KOPT-K1 (cell line): ENCODE results near the gene ADCY7.
A peak's percentile ranks its signal among the peaks of the same experiment; 100 is the strongest.

Experiments
- H3K27ac ChIP-seq: fragments of 200-600 bp; sonication (generic); 2 replicates; pipeline ENCODE4 v1.5.1; 2016; ENCODE audit warnings: antibody characterized with exemption, mild to moderate bottlenecking, low read depth, low read length; ENCODE audit not compliant: poor library complexity, severe bottlenecking
- H3K36me3 ChIP-seq: fragments of 200-600 bp; sonication (generic); 2 replicates; pipeline ENCODE4 v1.5.1; 2017; ENCODE audit warnings: antibody characterized with exemption, mild to moderate bottlenecking, low read length, moderate library complexity; ENCODE audit not compliant: insufficient read depth
- H3K9me3 ChIP-seq: fragments of 200-600 bp; sonication (generic); 2 replicates; pipeline ENCODE4 v1.5.1; 2017; ENCODE audit warnings: antibody characterized with exemption, low read length, mild to moderate bottlenecking; ENCODE audit not compliant: insufficient read depth, poor library complexity, severe bottlenecking

The ADCY7 gene

DNA sequence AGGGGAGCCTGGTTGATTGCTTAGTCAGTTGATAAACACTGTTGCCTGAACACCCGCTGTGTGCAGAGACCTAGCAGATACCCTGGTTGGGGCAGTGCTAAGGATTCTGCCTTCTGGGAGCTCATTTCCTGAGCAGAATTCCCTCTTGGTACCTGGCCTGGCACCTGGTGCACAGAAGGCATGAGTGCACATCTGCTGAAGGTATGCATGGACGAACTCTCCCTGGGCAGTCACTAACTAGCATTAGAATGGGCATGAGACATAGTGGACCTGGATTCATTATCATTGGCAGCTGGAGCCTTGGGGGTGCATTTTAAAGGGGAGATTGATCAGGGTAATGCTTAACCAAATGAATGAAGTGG lies 13.1 kb downstream of the ADCY7 start:
- H3K27ac ChIP-seq = no peak overlapping the region

DNA sequence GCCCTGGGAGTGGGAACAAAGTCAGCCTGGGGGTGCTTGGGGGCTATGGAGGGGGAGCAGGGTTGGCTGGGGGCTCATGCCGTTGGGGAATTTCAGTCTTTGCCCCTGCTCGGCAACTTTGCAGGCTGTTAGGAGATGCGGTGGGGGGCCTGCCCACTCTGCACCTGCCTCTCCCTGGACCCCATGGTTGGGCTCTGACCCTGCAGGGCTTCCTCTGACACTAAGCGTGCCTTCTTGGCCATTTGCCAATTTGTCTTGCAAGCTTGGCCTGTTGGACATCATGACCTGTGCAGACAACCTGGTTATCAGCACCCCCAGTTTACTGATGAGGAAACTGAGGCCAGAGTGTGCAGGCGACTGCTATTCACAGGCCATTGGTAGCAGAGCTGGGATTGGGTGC lies 14.6 kb downstream of the ADCY7 start:
- no peaks in the 10 kb centered on the region for H3K9me3 ChIP-seq
- no peaks in the 10 kb centered on the region for H3K36me3 ChIP-seq
- H3K27ac ChIP-seq = no peak overlapping the region

More for the DNA sequence above, 13.1 kb downstream of the ADCY7 start:
- Histone ChIP-seq H3K9me3 (no peaks in the 10 kb centered on the region), H3K36me3 (no peaks in the 10 kb centered on the region)

DNA sequence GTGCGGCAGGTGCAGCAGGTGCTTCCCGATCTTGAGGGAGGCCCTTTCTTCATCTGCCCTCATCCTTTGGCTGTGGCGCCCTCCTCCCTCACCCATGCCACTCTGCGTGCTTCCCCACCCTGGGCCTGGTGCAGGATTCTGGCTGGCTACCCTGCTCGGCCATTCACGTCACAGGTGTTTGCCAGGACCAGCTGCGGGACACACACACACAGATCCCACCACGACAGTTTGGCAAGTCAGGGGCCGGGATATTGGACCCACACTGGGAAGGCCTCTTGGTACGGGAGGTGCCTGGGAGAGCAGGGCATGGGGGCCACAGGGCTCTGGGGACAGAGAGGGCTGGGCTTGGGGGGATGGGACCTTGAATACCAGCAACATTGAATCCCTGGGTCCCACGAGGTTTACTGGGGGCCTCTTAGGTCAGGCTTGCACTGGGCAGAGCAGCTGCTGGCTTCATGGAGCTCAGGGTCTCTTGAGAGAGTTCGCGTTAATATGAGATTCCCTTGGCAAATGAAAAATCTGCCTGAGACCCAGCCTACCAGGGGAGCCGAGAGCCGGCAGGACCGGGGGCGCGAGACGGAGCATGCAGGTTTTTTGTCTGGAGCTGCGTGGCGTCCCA lies 15.1 kb downstream of the ADCY7 start:
- Histone ChIP-seq H3K27ac (peak overlapping the region; percentile 44), H3K9me3 (peaks cover 5% of the 10 kb centered on the region), H3K36me3 (peaks cover 1% of the 10 kb centered on the region; the same call in 1 of the 2 replicates)

DNA sequence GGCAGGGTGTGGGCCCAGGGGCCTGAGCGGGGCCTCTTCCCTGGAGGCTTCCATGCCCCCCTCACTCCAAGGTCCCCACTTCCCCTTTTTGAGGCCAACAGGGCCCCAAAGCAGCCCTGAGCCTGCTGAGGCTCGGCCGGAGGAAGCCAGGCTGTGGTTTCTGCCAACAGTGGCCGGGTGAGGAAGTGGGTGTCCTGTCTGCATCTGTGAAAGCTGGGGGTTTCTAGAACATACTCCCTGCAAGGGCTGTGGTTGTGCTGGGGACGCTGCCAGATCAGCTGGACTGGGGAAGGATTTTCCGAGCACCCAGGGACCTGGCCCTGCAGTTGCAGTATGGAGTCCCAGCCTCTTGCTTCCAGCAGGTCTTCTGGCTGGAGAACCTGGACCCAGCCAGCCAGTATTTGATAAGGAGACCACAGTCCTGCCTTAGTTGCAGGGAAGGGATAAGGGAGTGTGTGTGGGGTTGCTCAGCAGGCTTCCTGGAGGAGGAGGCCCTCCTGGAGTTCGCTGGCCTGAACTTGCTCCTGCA lies 15.7 kb downstream of the ADCY7 start:
- Histone ChIP-seq H3K27ac (peak overlapping the region; percentile 44), H3K36me3 (peaks cover 5% of the 10 kb centered on the region; the same call in 1 of the 2 replicates), H3K9me3 (peaks cover 8% of the 10 kb centered on the region)

DNA sequence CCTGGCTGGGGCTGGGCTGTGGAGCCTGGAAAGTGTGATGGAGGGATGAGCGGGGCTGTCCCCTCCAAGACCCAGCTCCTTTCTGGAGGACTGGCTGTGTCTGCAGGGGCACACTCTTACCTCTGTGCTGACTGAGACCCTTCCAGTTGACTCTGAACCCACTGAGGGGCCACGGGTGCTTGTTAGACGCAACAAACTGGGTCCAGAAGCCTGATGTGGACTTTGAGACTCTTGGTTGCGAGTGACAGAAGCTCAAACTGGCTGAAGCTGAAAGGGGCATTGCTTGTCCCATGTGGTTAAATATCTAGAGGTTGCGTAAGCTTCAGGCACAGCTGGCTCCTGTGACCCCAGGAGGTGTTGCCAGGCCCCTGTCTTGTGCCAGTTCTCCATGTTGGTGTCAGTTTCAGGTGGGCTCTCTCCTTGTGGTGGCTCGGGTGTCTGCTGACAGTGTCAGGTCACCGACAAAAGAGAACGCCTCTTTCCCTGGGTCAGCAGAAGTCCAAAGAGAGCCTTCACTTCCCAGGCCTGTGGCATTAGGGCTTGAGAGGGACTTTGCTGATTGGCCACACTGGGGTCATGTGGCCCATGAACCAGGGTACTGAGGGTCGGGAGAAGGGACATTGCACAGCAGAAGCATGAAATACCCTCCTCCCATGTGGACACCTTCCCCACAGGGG lies 16.7 kb downstream of the ADCY7 start:
- H3K27ac ChIP-seq = peak overlapping the region; percentile 7

DNA sequence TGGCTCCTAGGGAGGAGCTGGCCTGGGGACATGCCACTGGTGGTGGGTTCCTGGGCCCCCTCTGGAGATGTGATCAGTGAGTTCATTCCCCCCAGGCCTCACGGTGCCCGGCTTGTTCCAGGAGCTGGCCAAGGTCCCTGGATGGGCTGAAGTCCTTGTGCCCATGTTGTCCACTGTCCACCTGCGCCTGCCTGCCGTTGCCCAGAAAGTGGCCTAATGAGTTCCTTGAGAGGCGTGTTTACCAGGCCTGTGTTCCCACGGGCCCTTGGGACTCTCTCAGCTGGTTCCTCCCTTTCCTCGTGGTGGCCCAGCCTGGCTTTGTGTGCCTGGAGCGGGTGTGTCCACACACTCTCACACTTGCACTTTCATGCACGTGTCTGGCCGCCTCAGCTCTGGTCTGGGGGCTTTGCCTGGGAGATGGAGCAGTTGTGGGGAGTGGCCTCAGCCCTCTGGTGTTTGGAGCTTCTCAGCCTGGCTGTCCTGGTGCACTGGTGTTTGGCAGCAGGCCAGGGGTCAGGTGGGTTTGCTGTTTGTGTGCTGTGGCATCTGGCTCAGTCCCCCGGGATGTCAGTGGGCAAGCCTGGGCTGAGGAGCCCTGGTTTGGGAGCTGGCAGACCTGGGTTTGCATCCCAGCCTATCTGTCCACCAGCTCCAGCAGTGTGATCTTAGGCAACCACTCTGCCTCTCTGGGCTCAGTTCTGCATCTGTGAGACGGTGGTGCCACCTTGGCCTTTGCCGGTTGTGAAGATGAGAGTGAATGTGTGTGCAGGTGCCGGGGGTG lies 18.0 kb downstream of the ADCY7 start:
- Histone ChIP-seq H3K9me3 (peaks cover 8% of the 10 kb centered on the region), H3K36me3 (peaks cover 22% of the 10 kb centered on the region; the same call in 1 of the 2 replicates), H3K27ac (peak overlapping the region; percentile 7)

More for the DNA sequence above, 16.7 kb downstream of the ADCY7 start:
- peaks cover 11% of the 10 kb centered on the region; the same call in 1 of the 2 replicates for H3K36me3 ChIP-seq
- H3K9me3 ChIP-seq = peaks cover 8% of the 10 kb centered on the region

DNA sequence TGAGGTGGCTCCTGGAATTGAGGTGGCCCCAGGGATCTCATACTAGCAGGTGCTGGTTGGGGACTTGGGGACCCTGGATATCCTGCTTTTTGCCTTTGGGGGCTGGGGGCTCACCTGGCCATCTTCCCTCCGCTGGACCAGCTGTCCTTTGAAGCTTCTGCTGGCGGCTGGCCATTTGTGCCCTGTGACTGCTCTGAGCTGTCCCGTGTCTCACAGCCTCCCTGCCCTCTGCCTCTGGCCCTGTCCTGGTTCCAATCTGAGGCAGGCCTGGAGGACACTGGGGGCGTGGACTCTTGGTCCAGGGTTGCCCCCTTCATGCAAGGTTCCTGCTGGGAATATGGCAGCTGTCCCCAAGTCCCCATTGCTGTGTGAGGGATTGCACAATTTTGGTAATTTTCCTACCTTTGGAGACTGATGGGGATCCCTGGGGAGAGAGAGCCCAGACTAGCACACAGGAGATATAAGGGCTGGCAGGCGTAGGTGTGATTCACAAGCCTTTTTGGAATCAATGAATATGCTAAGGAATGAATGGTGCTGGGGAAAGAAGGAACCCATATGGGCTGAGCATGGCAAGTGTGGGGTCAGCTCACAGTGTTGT lies 19.2 kb downstream of the ADCY7 start:
- Histone ChIP-seq H3K36me3 (peaks cover 23% of the 10 kb centered on the region; the same call in 1 of the 2 replicates), H3K9me3 (peaks cover 8% of the 10 kb centered on the region), H3K27ac (no peak overlapping the region)

DNA sequence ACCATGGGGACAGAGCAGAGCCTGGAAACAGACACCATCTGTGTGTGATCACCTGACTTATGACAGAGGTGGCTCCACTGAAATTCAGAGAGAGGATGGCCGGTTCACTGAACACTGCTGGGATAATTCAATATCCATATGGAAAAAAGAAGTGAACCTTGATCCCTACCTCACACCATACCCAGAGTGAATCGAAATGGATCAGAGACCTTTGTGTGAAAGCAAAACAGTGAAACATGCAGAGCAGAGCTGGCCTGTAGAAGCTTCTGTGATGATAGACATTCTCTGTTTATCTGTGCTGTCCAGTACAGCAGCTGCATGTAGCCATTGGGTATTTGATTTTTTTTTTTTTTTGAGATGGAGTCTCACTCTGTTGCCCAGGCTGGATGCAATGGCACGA lies 20.3 kb downstream of the ADCY7 start:
- Histone ChIP-seq H3K9me3 (peaks cover 8% of the 10 kb centered on the region), H3K36me3 (peaks cover 31% of the 10 kb centered on the region; the same call in 1 of the 2 replicates), H3K27ac (no peak overlapping the region)

DNA sequence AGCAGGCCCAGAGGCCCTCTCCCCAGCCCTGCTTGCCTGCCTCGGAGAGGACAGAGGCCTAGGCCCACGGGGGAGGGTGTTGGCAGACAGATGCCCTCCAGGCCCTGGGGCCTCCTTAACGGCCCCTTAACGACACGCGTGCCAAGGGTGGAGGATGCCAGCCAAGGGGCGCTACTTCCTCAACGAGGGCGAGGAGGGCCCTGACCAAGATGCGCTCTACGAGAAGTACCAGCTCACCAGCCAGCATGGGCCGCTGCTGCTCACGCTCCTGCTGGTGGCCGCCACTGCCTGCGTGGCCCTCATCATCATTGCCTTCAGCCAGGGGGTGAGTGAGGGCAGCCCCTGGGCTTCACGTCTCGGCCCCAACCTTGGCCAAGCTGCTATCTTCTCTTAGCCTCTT lies 21.7 kb downstream of the ADCY7 start:
- no peak overlapping the region for H3K27ac ChIP-seq
- H3K36me3 ChIP-seq = peaks cover 45% of the 10 kb centered on the region; the same call in 1 of the 2 replicates
- H3K9me3 ChIP-seq = peaks cover 8% of the 10 kb centered on the region

DNA sequence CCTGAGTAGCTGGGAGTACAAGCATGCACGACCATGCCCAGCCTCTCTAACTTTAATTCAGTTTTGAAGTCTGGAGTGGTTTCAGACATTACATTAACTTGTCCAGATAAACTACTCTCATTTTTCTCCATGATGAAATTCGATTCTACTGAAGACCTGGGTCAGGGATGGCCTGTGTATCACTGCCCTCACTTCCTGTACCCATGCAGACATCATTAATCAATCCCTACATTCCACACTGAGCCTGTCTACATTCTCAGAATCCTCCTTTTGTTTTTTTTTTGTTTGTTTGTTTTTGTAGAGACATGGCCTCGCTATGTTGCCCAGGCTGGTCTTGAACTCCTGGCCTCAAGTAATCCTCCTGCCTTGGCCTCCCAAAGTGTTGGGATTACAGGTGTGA lies 22.6 kb downstream of the ADCY7 start:
- Histone ChIP-seq H3K27ac (no peak overlapping the region), H3K36me3 (peaks cover 54% of the 10 kb centered on the region; the same call in 1 of the 2 replicates), H3K9me3 (peaks cover 8% of the 10 kb centered on the region)

DNA sequence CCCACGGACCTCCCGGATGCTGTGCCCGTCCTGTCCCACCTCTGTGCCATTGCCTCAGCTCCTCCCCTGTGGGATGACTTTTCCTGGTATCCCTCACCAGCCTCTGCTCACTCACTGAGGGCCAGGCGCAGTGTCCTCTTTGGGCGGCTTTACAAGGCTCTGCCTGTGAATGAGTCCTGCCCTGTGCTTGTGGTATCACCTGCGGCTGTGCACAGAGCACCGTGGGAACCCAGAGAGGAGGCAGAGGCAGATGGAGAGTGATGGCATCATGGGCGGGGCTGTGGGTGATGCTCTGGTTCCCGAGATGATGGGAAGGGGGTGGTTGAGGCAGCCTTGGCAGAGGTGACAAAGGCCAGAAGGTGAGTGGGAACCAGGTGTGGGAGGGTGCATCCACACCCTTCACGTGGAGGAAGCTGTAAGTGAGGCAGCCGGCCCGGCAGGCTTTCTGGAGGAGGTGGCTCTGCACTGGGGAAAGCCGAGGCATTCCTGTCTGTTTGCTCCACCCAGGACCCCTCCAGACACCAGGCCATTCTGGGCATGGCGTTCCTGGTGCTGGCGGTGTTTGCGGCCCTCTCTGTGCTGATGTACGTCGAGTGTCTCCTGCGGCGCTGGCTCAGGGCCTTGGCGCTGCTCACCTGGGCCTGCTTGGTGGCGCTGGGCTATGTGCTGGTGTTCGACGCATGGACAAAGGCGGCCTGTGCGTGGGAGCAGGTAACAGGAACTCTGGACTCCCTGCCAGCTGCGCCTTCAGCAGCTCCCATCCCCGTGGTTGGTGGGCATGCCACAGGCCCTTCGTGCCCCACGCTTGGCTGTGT lies 23.8 kb downstream of the ADCY7 start:
- Histone ChIP-seq H3K36me3 (peaks cover 66% of the 10 kb centered on the region; the same call in 1 of the 2 replicates), H3K9me3 (peaks cover 8% of the 10 kb centered on the region), H3K27ac (no peak overlapping the region)

DNA sequence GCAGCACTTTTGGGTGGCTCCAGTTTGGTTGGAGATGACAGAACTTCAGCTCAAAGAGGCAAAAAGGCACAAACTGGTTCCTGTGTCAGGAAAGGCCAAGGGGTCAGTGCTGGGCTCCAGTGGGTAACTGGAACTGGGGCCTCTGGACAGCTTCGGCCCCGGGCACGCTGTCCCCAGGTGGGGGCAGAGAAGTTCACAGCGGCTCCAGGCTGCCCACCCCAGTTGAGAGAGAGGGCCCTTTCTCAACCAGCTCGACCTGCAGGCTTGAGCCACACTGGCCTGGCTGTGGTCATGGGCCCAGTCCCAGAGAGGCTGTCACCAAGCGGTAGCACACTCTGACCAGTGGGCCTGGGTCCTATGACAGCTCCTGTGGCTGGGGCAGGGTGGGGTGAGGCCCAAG lies 24.5 kb downstream of the ADCY7 start:
- Histone ChIP-seq H3K27ac (peak overlapping the region; percentile 8), H3K36me3 (peaks cover 73% of the 10 kb centered on the region; the same call in 1 of the 2 replicates), H3K9me3 (peaks cover 8% of the 10 kb centered on the region)

DNA sequence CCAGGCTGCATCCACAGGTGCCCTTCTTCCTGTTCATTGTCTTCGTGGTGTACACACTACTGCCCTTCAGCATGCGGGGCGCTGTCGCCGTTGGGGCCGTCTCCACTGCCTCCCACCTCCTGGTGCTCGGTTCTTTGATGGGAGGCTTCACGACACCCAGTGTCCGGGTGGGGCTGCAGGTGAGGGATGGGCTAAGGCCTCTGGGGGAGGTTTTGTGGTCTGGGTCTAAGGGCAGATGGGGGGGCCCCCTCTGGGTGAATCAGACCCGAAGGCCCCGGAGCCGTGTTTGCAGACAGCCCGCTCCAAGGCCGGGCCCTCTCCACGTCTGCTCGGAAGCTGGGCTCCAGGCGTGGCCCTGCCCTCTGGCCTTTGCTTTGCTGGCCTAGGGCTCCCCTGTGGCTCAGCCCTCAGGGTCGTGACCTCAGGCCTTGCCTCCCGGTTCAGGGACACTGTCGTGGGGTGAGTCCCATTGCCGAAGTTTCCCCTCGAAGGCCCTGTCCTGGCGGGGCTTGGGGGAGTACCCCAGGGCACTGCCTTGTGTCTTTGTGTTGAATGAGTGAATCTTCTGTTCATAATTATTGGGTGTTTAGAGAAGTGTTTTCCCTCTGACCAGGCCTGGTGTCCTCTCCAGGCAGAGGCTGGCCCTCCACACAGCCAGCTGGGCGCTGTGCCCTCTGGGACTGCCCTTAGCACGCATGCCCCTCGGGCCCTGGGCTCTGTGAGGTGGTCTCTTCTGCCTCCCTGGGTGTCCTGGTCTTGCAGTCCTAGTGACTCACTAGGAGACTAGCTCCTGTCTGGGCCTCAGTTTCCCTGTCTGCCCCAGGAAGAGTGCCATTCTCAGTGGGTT lies 25.6 kb downstream of the ADCY7 start:
- H3K9me3 ChIP-seq = no peaks in the 10 kb centered on the region
- H3K36me3 ChIP-seq = peaks cover 77% of the 10 kb centered on the region; the same call in 1 of the 2 replicates
- H3K27ac ChIP-seq = no peak overlapping the region
